Left lung (tissue), 10 donors: ENCODE measurements around the gene MT1F. TPM values are rescaled to one million over a fixed set of nuclear protein-coding genes. Genes with fewer than 3 reads are reported as not detected.

ENCODE experiments used
- ATAC-seq: fragments of 200-7000 bp; cut with Tn5 transposase; one replicate; pipeline ENCODE4 v1.9.1; 2020; ENCODE audit warnings: moderate library complexity
- DNase-seq, 4 donors: peaks; one replicate each; pipeline ENCODE4 v3.0.0-alpha.2; 2013 to 2020
- H3K27ac ChIP-seq, 2 donors: fragments of 200-600 bp; sonication (generic) in 1 of 2; one replicate each; pipeline versions ENCODE4 v1.5.0 to v1.8.0; 2020 to 2021
- H3K27me3 ChIP-seq, 2 donors: fragments of 200-600 bp; sonication (generic) in 1 of 2; one replicate each; pipeline versions ENCODE4 v1.5.0 to v1.8.0; 2020 to 2021
- H3K36me3 ChIP-seq, 2 donors: fragments of 200-600 bp; sonication (generic) in 1 of 2; one replicate each; pipeline versions ENCODE4 v1.5.0 to v1.8.0; 2020 to 2021
- H3K4me1 ChIP-seq, 2 donors: fragments of 200-600 bp; one replicate each; pipeline ENCODE4 v1.8.0; 2021
- H3K4me3 ChIP-seq, 2 donors: fragments of 200-600 bp; sonication (generic) in 1 of 2; one replicate each; pipeline versions ENCODE4 v1.5.0 to v1.8.0; 2020 to 2021; ENCODE audit warnings: mild to moderate bottlenecking in 1 of 2
- H3K9me3 ChIP-seq, 2 donors: fragments of 200-600 bp; sonication (generic) in 1 of 2; one replicate each; pipeline versions ENCODE4 v1.5.0 to v1.8.0; 2020 to 2021
- CTCF ChIP-seq, 2 donors: fragments of 200-600 bp; sonication (generic) in 1 of 2; IDR thresholded peaks; one replicate each; pipeline versions ENCODE4 v1.5.0 to v1.8.0; 2021; ENCODE audit warnings: antibody characterized with exemption in 2 of 2
- intact Hi-C, 2 donors: fragments of 100-400 bp; cut with DNase I; formaldehyde crosslinking; loops; one replicate each; pipeline versions ENCODE4 v1.11.2 to v1.14.2; 2022
- polyA plus RNA-seq, 6 donors: library from polyadenylated mRNA; unstranded; fragments of 120-200 nt; gene quantifications; one replicate each; pipeline ENCODE4 v1.2.1, GENCODE V29; 2013; ENCODE audit not compliant: insufficient read length in 6 of 6
- total RNA-seq, 2 donors: library from RNA; stranded (reverse); fragmentation: NEBNext Ultra II Directional; extraction: Animal tissue kit (Norgen Biotek cat#: 25700); gene quantifications; one replicate each; pipeline ENCODE4 v1.2.1, GENCODE V29; 2021
- donor health status: DM: no; HTN: yes; CAD: no.
- donor health status: DM: no; HTN: no; CAD: no.

The MT1F gene
- total and polyA plus RNA-seq, 8 donors: 4.2 to 14.8 (median 7.5) TPM

GRCh38 chr16:56614549-56614991 is 43.2 kb upstream of the MT1F start:
- intact Hi-C loops: no loop called here
- no peak for ATAC-seq
- no peak for DNase-seq
- H3K4me1 ChIP-seq: peaks cover 9 to 31% of the 10 kb centered on the region in 2 donors
- no peak overlapping the region for H3K27ac ChIP-seq
- H3K27me3 ChIP-seq: peaks cover 0 to 31% of the 10 kb centered on the region in 2 donors
- H3K36me3 ChIP-seq: no peaks in the 10 kb centered on the region
- H3K9me3 ChIP-seq: no peaks in the 10 kb centered on the region
- no peak overlapping the region for H3K4me3 ChIP-seq
- no peak for TF ChIP-seq CTCF (IDR thresholded peaks at IDR 0.05)

DNA sequence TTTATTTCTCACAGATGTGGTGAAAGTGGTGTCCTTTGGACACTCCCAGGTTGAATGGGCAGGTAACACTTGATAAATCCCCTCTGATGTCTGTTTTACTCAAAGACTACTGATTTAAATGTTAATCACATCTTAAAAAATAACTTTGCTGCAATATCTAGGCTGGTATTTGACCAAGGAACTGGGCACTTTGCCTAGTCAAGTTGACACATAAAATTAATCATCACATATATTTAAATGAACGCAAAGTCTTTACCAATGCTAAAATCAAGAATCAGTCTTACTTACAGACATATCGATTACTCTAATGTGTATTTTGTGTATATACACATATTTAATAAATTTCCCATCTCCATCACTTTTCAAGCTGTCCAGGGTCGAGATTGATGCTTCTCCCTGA is 42.4 kb upstream of the MT1F start:
- Histone ChIP-seq H3K4me3 (no peak overlapping the region), H3K27me3 (peaks cover 0 to 31% of the 10 kb centered on the region in 2 donors), H3K9me3 (no peaks in the 10 kb centered on the region), H3K27ac (no peak overlapping the region), H3K4me1 (peaks cover 4 to 25% of the 10 kb centered on the region in 2 donors), H3K36me3 (no peaks in the 10 kb centered on the region)
- no peak for TF ChIP-seq CTCF (IDR thresholded peaks at IDR 0.05)
- DNase-seq (no peak), ATAC-seq (no peak)
- intact Hi-C loops: no loop called here

DNA sequence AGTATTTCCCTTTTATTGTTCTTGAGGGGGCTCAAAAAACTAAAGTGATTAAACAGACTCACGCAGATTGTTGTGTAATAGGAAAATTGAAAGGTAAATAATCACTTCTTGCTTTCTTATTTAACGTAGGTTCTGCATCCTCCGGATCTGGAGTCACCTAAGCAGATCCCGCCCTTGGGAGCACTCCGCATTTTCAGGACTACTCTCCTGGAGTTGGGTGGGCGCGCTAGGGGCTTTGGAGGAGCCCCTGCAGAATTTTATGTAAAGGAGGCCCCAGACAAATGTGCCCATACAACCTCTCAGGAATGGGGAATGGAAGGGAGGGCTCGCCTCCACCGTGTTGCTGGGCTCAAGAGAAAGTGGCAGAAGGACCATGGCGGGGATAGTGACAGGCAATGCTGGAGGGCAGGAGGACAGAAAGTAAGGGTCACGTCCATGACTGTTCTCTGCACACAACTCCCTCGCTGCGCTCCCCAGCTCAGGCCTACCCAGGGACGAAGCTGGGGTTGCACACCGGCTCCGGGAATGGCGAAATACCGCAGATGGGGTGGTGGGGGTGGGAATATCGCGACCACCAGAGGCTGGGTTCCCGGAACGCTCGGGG is 41.0 kb upstream of the MT1F start:
- intact Hi-C loops: no loop called here
- no peaks in the 10 kb centered on the region for H3K9me3 ChIP-seq
- peaks cover 0 to 13% of the 10 kb centered on the region in 2 donors for H3K4me1 ChIP-seq
- H3K27ac ChIP-seq: peak overlapping the region; percentile 11 to 71
- H3K4me3 ChIP-seq: peak overlapping the region; percentile 39 to 40
- ATAC-seq (peak; percentile 30), DNase-seq (no peak)
- H3K36me3 ChIP-seq: no peaks in the 10 kb centered on the region
- H3K27me3 ChIP-seq: peaks cover 0 to 31% of the 10 kb centered on the region in 2 donors
- no peak for TF ChIP-seq CTCF (IDR thresholded peaks at IDR 0.05)

DNA sequence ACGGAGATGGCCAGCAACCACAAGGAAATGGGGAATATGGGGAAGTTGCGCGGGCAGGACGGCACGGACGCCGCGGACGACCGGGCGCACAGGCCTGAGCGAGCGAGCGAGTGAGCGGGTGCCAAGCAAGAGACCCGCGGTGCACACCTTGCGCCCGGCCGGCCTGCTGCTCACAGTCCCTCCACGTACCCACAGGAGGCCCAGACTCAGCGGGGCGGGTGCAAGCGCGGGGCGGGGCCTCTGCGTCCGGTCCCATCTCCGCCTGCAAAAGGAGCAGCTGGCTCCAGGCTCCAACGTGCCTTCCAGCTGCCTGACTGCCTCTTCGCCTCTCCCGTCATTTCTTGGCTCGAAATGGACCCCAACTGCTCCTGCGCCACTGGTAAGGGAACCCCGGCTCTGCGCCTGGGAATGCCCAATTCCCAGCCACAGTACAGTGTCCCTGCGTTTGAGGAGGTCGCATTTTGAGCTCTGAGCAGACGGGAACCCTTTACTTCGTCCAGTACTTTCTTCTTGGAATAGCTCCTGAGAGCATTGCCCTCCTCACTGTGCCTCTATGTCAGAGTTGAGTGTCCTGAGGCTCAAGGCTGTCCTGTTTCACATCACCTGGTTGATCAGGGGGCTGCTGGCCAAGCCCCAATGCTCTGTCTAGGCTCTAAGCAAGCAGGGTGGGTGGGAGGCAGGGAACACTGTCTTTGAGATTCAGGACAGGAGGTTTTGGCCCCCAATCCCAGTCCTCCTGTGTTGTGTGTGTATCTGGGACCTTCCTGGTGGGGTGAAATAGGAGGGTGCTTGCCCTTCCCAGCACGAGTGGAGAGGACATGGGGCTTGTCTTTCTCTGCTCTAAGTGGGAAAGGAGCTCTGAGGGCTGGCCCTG is 40.3 kb upstream of the MT1F start:
- peaks cover 0 to 13% of the 10 kb centered on the region in 2 donors for H3K4me1 ChIP-seq
- intact Hi-C loops: no loop called here
- TF ChIP-seq CTCF (IDR thresholded peaks at IDR 0.05): peak in 1 of 2 donors; percentile 24
- no peaks in the 10 kb centered on the region for H3K9me3 ChIP-seq
- peak; percentile 99 for ATAC-seq
- peak; percentile 79 to 93 (median 86) for DNase-seq
- H3K4me3 ChIP-seq: peak overlapping the region; percentile 39 to 40
- H3K27me3 ChIP-seq: peaks cover 0 to 31% of the 10 kb centered on the region in 2 donors
- peak overlapping the region; percentile 11 to 71 for H3K27ac ChIP-seq
- no peaks in the 10 kb centered on the region for H3K36me3 ChIP-seq

DNA sequence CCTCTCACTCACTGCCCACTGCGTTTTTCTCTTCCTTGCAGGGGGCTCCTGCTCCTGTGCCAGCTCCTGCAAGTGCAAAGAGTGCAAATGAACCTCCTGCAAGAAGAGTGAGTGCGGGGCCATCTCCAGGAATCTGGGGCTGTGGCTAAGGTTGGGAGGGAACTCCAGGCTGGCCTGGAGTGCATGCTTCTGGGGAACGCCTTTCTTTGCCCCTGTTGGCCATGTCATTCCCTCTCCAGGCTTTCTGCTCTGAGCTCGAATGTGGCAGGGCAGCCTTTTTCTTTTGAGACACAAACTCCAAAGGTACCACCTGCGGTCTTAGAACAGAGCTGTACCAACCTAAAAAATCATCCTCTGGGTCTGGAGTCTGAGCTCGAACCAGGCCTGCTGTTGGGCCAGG is 39.6 kb upstream of the MT1F start:
- peaks cover 0 to 31% of the 10 kb centered on the region in 2 donors for H3K27me3 ChIP-seq
- ATAC-seq: no peak
- intact Hi-C loops: no loop called here
- no peak overlapping the region for H3K4me3 ChIP-seq
- H3K27ac ChIP-seq: no peak overlapping the region
- peaks cover 0 to 13% of the 10 kb centered on the region in 2 donors for H3K4me1 ChIP-seq
- no peak for TF ChIP-seq CTCF (IDR thresholded peaks at IDR 0.05)
- no peaks in the 10 kb centered on the region for H3K9me3 ChIP-seq
- no peak for DNase-seq
- H3K36me3 ChIP-seq: no peaks in the 10 kb centered on the region
